ENCODE results near the gene ACSL4. TPM values are rescaled to one million over a fixed set of nuclear protein-coding genes. Genes with fewer than 3 reads are reported as not detected.

ACSL4 gene
- total and polyA plus RNA-seq, 4 donors = 34.1 to 97.7 (median 62.2) TPM

- Histone ChIP-seq H3K9ac (ENCODE audit: insufficient read depth in 1 of 2, low read length in 2 of 2) (no peak overlapping the region), H3K27ac (ENCODE audit: low read depth in 1 of 2, low read length in 1 of 2) (no peak overlapping the region), H3K9me3 (ENCODE audit: control insufficient read depth in 4 of 4, insufficient read depth in 3 of 4, low read length in 3 of 4) (no peaks in the 10 kb centered on the region), H3K27me3 (ENCODE audit: control insufficient read depth in 3 of 3, insufficient read depth in 3 of 3, low read length in 2 of 3) (peaks cover 0 to 14% (median 2%) of the 10 kb centered on the region in 3 donors), H3K4me3 (no peak overlapping the region), H3K36me3 (ENCODE audit: control insufficient read depth in 4 of 4, insufficient read depth in 4 of 4, low read length in 4 of 4) (no peaks in the 10 kb centered on the region), H3K4me1 (ENCODE audit: control insufficient read depth in 5 of 5, insufficient read depth in 5 of 5, low read length in 5 of 5) (peaks cover 0 to 5% (median 0%) of the 10 kb centered on the region in 5 donors)
- TF ChIP-seq CTCF (IDR thresholded peaks at IDR 0.05; ENCODE audit: control extremely low read depth, extremely low read depth) = no peak
- DNase-seq (peak; percentile 35 to 45 (median 35)), ATAC-seq (ENCODE audit: insufficient read depth, low FRiP score) (no peak)
- WGBS, 2 donors = 72 to 80% methylated on average over 6 to 8 of the region's 8 CpGs
These were observed 109.1 kb downstream of the ACSL4 start for GRCh38 chrX:109623997-109624396.

- DNase-seq = no peak
These were observed 110.8 kb downstream of the ACSL4 start for GRCh38 chrX:109622270-109622669.

GRCh38 chrX:109619771-109620170, 113.3 kb downstream of the ACSL4 start:
- no peak for DNase-seq
- no peak for TF ChIP-seq CTCF (IDR thresholded peaks at IDR 0.05; ENCODE audit: control extremely low read depth, extremely low read depth)
- H3K36me3 ChIP-seq (ENCODE audit: control insufficient read depth in 4 of 4, insufficient read depth in 4 of 4, low read length in 4 of 4) = no peaks in the 10 kb centered on the region
- no peak overlapping the region for H3K9ac ChIP-seq (ENCODE audit: insufficient read depth in 1 of 2, low read length in 2 of 2)
- no peaks in the 10 kb centered on the region for H3K9me3 ChIP-seq (ENCODE audit: control insufficient read depth in 4 of 4, insufficient read depth in 3 of 4, low read length in 3 of 4)
- no peak overlapping the region for H3K4me3 ChIP-seq
- WGBS, 2 donors = 27 to 43% methylated on average over 3 of the region's 3 CpGs
- no peak for ATAC-seq (ENCODE audit: insufficient read depth, low FRiP score)
- H3K27ac ChIP-seq (ENCODE audit: low read depth in 1 of 2, low read length in 1 of 2) = no peak overlapping the region
- H3K27me3 ChIP-seq (ENCODE audit: control insufficient read depth in 3 of 3, insufficient read depth in 3 of 3, low read length in 2 of 3) = peaks cover 4 to 27% (median 7%) of the 10 kb centered on the region in 3 donors
- peaks cover 0 to 5% (median 0%) of the 10 kb centered on the region in 5 donors for H3K4me1 ChIP-seq (ENCODE audit: control insufficient read depth in 5 of 5, insufficient read depth in 5 of 5, low read length in 5 of 5)

More at GRCh38 chrX:109622270-109622669, 110.8 kb downstream of the ACSL4 start:
- Histone ChIP-seq H3K9me3 (ENCODE audit: control insufficient read depth in 4 of 4, insufficient read depth in 3 of 4, low read length in 3 of 4) (no peaks in the 10 kb centered on the region), H3K4me1 (ENCODE audit: control insufficient read depth in 5 of 5, insufficient read depth in 5 of 5, low read length in 5 of 5) (peaks cover 0 to 5% (median 0%) of the 10 kb centered on the region in 5 donors), H3K9ac (ENCODE audit: insufficient read depth in 1 of 2, low read length in 2 of 2) (no peak overlapping the region), H3K4me3 (no peak overlapping the region), H3K27ac (ENCODE audit: low read depth in 1 of 2, low read length in 1 of 2) (no peak overlapping the region), H3K27me3 (ENCODE audit: control insufficient read depth in 3 of 3, insufficient read depth in 3 of 3, low read length in 2 of 3) (peaks cover 0 to 22% (median 4%) of the 10 kb centered on the region in 3 donors), H3K36me3 (ENCODE audit: control insufficient read depth in 4 of 4, insufficient read depth in 4 of 4, low read length in 4 of 4) (no peaks in the 10 kb centered on the region)
- no peak for TF ChIP-seq CTCF (IDR thresholded peaks at IDR 0.05; ENCODE audit: control extremely low read depth, extremely low read depth)
- 41 to 66% methylated on average over 3 to 4 of the region's 4 CpGs for WGBS, 2 donors
- no peak for ATAC-seq (ENCODE audit: insufficient read depth, low FRiP score)

- Histone ChIP-seq H3K27ac (ENCODE audit: low read depth in 1 of 2, low read length in 1 of 2) (no peak overlapping the region), H3K4me3 (no peak overlapping the region), H3K4me1 (ENCODE audit: control insufficient read depth in 5 of 5, insufficient read depth in 5 of 5, low read length in 5 of 5) (no peaks in the 10 kb centered on the region), H3K9ac (ENCODE audit: insufficient read depth in 1 of 2, low read length in 2 of 2) (no peak overlapping the region), H3K27me3 (ENCODE audit: control insufficient read depth in 3 of 3, insufficient read depth in 3 of 3, low read length in 2 of 3) (peaks cover 4 to 32% (median 13%) of the 10 kb centered on the region in 3 donors), H3K9me3 (ENCODE audit: control insufficient read depth in 4 of 4, insufficient read depth in 3 of 4, low read length in 3 of 4) (no peaks in the 10 kb centered on the region), H3K36me3 (ENCODE audit: control insufficient read depth in 4 of 4, insufficient read depth in 4 of 4, low read length in 4 of 4) (no peaks in the 10 kb centered on the region)
- WGBS, 2 donors = 75 to 77% methylated on average over 6 of the region's 6 CpGs
- DNase-seq = no peak
- no peak for TF ChIP-seq CTCF (IDR thresholded peaks at IDR 0.05; ENCODE audit: control extremely low read depth, extremely low read depth)
- ATAC-seq (ENCODE audit: insufficient read depth, low FRiP score) = no peak
These were observed 118.1 kb downstream of the ACSL4 start for GRCh38 chrX:109614951-109615350.

Data from lung (tissue), 12 donors.